Ishikawa (cell line): Measurements from ENCODE around the gene EGR2.

ENCODE experiments used
- CEBPB ChIP-seq: IDR thresholded peaks from 2 replicates; pipeline ENCODE4 v1.6.1; 2012
- CREB1 ChIP-seq: IDR thresholded peaks from 2 replicates; pipeline ENCODE4 v1.6.1; 2012; ENCODE audit warnings: low read depth
- EGR1 ChIP-seq: IDR thresholded peaks from 2 replicates; pipeline ENCODE4 v1.6.1; 2012
- EP300 ChIP-seq: IDR thresholded peaks from 2 replicates; pipeline ENCODE4 v1.6.1; 2012; ENCODE audit warnings: borderline replicate concordance
- MAX ChIP-seq: IDR thresholded peaks from 2 replicates; pipeline ENCODE4 v1.6.1; 2012
- NFIC ChIP-seq: IDR thresholded peaks from 2 replicates; pipeline ENCODE4 v1.6.1; 2012
- RAD21 ChIP-seq: IDR thresholded peaks from 2 replicates; pipeline ENCODE4 v1.6.1; 2012; ENCODE audit warnings: low read depth
- TAF1 ChIP-seq: IDR thresholded peaks from 2 replicates; pipeline ENCODE4 v1.6.1; 2012; ENCODE audit warnings: low read depth, mild to moderate bottlenecking
- TCF12 ChIP-seq: IDR thresholded peaks from 2 replicates; pipeline ENCODE4 v1.6.1; 2012; ENCODE audit warnings: low read depth
- TEAD4 ChIP-seq: IDR thresholded peaks from 2 replicates; pipeline ENCODE4 v1.6.1; 2012
- YY1 ChIP-seq: IDR thresholded peaks from 2 replicates; pipeline ENCODE4 v1.6.1; 2012; ENCODE audit warnings: low read depth
- ZBTB7A ChIP-seq: IDR thresholded peaks from 2 replicates; pipeline ENCODE4 v1.6.1; 2012; ENCODE audit warnings: low read depth
- TF ChIP-seq, protein P1 (sequence below): IDR thresholded peaks from 2 replicates; pipeline ENCODE4 v1.6.1; 2012; ENCODE audit warnings: low read depth, mild to moderate bottlenecking

GRCh38 chr10:62850646-62851045 lies 34.5 kb upstream of the EGR2 start:
- no peak for TF ChIP-seq MAX
- TF ChIP-seq RAD21, result no peak
- TF ChIP-seq NFIC, result no peak
- no peak for TF ChIP-seq EP300
- no peak for TF ChIP-seq ZBTB7A
- TF ChIP-seq CEBPB, result no peak
- no peak for TF ChIP-seq CREB1
- no peak for TF ChIP-seq TEAD4
- no peak for TF ChIP-seq YY1
- no peak for TF ChIP-seq EGR1
- no peak for TF ChIP-seq TAF1
- TF ChIP-seq, protein P1, sequence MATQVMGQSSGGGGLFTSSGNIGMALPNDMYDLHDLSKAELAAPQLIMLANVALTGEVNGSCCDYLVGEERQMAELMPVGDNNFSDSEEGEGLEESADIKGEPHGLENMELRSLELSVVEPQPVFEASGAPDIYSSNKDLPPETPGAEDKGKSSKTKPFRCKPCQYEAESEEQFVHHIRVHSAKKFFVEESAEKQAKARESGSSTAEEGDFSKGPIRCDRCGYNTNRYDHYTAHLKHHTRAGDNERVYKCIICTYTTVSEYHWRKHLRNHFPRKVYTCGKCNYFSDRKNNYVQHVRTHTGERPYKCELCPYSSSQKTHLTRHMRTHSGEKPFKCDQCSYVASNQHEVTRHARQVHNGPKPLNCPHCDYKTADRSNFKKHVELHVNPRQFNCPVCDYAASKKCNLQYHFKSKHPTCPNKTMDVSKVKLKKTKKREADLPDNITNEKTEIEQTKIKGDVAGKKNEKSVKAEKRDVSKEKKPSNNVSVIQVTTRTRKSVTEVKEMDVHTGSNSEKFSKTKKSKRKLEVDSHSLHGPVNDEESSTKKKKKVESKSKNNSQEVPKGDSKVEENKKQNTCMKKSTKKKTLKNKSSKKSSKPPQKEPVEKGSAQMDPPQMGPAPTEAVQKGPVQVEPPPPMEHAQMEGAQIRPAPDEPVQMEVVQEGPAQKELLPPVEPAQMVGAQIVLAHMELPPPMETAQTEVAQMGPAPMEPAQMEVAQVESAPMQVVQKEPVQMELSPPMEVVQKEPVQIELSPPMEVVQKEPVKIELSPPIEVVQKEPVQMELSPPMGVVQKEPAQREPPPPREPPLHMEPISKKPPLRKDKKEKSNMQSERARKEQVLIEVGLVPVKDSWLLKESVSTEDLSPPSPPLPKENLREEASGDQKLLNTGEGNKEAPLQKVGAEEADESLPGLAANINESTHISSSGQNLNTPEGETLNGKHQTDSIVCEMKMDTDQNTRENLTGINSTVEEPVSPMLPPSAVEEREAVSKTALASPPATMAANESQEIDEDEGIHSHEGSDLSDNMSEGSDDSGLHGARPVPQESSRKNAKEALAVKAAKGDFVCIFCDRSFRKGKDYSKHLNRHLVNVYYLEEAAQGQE, result no peak
- TF ChIP-seq TCF12, result no peak
